Activated CD4-positive, alpha-beta T cell treated with anti-CD3 and anti-CD28 coated beads, Interleukin-2, amount 50 U/mL, for 4 hours (primary cell): Measurements from ENCODE around the gene TXNDC11.

Experiments used
- DNase-seq, 2 experiments: peaks; one replicate each; pipeline ENCODE4 v3.0.0-alpha.2; 2020

The TXNDC11 gene

GRCh38 chr16:11748404-11749254 lies 6.0 kb upstream of the TXNDC11 start:
- DNase-seq, result no peak

DNA sequence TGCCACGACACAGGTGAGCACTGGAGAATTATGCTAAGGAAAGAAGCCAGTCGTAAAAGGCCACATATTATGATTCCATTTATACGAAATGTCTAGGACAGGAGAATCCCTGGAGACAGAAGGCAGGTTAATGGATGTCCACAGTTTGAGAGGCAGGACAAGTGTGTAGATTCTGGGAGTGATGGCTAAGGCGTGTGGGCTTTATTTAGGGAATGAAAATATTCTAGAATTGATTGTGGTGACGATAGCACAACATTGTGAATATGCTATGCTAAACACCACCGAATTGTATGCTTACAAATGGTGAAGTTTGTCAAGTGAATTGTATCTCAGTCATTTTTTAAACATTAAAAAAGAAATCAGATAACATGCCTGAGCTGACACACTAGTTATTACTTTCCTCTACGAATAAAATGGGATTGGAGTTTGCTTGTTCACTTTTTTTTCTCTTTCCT lies 5.3 kb upstream of the TXNDC11 start:
- DNase-seq, result no peak

DNA sequence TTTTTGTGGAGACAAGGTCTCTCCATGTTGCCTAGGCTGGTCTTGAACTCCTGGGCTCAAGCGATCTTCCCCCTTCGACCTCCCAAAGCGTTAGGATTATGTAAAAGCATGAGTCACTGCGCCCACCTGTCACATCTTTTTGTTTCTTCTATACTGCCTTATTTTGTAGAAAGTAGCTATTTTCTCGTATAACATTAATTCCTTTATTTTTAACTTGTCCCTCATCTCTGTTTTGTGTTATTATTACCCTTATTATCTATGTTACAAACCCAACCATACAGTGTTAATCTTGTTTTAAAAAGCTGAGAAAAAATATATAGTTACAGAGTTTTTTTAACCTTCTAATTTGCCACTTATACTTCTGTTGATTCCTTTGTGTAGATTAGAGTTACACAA lies 1.4 kb upstream of the TXNDC11 start:
- no peak for DNase-seq

- DNase-seq, result no peak
Observed at GRCh38 chr16:11743308-11744074, 834 bp upstream of the TXNDC11 start.

- peak; percentile 25 to 29 for DNase-seq
Observed at GRCh38 chr16:11742093-11742535, 543 bp downstream of the TXNDC11 start.

DNA sequence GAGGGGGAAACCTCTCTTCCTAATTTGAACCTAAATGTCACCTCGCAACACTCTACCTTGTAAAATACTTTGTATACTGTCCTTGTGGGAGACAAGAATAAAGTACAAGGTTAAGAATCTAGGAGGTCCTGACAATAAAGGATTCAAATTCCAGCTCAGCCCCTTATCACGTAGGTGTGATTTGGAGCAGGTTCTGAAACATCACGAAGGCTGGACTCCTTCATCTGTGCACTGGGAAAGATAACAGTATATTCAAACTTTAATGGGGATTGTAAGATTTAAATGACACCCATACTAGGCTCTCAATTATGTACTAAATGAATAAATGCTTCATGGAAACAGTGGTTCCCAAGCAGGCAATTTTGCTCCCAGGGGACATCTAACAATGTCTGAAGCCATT lies 2.1 kb downstream of the TXNDC11 start:
- DNase-seq, result no peak

DNA sequence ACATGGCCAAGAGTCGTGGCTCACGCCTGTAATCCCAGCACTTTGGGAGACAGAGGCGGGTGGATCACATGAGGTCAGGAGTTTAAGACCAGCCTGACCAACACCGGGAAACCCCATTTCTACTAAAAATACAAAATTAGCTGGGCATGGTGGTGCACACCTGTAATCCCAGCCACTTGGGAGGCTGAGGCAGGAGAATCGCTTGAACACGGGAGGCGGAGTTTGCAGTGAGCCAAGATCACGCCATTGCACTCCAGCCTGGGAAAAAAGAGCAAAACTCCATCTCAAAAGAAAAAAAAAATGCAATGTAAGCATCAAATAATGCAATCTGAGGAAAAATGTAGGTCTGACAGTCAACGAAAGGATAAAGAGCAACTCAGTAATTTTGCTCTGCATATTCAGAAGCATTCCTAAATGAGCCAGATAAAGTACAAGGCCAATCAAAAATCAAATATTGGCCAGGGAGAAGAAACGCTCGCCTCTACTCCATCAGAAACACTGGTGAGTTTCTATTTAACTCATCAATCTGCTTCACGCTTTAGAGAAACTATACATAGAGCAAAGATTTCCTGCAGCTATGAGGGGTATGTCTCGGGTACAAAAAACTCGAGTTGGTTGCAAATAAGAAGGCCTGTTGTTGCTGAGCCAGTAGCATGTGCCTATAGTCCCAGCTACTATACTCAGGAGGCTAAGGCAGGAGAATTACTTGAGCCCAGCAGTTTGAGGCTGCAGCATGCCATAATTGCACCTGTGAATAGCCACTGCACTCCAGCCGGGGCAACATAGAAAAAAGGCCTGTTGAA lies 3.7 kb downstream of the TXNDC11 start:
- no peak for DNase-seq

DNA sequence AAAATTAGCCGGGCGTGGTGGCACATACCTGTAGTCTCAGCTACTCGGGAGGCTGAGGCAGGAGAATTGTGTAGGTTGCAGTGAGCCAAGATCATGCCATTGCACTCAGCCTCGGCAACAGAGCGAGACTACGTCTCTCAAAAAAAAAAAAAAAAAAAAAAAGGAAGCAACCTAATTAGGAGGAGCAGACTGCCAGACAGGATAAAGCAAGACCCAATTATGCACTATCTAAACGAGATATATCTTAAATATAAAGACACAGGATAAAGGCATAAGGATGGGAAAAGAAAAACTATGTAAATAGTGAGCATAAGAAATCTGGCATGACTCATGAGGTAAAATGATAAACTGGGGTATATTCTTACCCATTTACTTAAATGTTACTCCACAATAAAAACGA lies 4.9 kb downstream of the TXNDC11 start:
- no peak for DNase-seq

GRCh38 chr16:11736903-11737302 lies 5.8 kb downstream of the TXNDC11 start:
- no peak for DNase-seq

DNA sequence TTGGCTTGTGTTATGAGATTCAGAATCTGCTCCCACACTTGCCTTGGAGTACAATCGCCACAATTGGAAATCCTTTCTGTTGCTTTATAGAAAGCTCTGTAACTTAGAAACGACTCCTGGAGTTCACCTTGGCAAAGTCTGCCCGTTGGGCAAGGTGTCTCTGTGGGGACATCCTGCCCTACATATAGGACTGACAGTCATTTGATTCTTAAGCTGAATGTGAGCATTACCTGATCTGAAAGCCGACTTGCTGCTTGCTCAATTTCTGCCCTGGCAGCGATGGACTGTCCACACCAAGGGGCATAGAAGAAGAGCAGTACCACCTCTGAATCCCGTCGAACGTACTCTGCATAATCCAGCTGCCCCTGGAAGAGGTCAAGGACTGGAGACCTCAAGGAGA lies 6.9 kb downstream of the TXNDC11 start:
- no peak for DNase-seq

DNA sequence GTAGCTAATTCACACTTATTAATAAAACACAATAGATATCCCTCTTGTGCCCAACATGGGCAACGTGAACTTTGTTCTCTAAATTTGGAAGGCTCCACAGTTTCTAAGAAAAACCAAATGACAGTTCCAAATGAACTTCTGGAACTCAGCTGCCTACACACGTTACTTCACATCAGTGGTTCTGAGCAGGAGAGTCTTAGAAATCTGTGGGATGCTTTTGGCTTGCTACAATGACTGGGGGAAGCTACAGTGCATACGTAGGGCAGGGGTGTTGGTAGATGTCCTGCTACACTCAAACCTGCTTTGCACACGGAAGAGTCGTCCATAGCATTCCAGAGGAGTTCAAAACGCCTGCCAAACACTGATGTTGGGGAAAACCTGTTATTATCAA lies 8.0 kb downstream of the TXNDC11 start:
- no peak for DNase-seq

DNA sequence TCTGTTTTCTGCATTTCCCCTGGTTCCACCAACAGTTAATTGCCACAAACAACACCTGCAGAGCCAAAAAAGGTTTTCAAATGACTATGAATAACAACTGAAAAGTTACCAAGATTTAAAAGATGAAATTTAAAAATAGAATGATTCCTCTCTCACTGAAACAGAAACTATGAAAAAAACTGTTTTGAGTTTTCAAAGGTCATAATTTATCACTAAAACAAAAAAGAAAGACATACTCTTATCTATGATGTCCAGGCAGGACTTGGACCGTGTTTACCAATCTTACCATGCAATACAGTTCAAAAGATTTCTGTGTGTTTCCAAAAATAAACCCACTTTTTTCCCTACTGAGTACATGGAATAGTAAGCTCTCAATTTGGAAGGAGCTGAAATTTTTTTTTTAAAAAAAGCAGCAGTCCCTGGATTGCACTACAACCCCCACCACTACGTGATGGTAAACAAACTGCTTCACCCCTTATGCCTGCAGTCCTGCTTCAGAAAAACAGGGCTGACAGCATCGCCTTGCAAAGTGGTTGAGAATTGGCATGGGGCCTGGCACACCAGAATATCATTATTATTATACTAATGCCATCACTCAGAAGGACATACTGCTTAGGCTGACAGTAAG lies 8.5 kb downstream of the TXNDC11 start:
- no peak for DNase-seq

DNA sequence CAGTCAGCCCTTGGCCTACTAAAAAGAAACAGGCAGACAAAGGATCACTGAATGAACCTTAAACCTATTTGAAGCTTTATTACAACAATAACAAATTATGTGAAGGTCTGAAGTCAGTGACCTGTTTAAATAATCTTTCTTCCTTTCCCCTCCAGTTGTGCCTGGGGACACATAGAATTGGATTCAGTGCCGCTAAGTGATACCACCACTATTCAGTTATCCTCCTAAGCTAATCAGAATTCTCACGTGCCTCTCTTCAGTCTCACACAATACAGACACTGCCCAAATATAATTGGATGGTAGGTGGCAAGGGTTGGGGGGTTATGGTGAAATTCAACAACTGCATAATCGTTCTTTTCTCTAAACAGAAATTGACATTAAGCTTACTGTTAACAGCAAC lies 11.4 kb downstream of the TXNDC11 start:
- no peak for DNase-seq

DNA sequence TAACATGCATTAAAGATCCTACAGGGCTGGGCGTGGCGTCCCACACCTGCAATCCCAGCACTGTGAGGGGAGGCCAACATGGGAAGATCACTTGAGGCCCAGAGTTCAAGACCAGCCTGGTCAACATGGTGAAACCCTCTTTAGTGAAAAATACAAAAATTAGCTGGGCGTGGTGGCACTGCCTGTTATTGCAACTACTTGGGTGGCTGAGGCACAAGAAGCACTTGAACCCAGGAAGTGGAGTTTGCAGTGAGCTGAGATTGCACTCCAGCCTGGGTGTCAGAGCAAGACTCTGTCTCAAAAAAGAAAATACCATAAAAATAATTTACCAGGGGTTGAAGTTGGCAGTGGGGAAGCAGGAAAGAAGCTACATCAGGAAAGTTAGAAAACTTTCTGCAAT lies 12.9 kb downstream of the TXNDC11 start:
- DNase-seq, result no peak

GRCh38 chr16:11727796-11728543 lies 14.7 kb downstream of the TXNDC11 start:
- DNase-seq, result no peak

GRCh38 chr16:11726008-11726407 lies 16.6 kb downstream of the TXNDC11 start:
- DNase-seq, result no peak

DNA sequence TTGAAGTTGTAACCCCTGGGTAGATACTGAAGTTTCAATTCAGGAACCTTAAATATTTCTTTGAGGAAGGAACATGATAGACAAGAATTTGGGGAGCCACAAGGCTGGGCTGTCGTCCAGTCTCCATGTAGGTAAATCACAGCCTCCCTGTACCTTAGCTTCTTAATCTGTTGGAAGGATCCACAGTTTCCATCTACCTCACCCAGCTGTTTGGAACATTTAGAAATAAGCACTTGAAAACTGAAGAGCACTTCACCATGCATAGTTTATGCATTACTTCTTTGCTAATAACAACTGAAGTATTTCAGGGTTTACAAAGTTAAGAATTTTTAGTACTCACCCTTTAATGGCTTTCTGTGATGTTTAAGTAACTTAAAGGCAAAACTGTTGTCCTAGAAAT lies 17.2 kb downstream of the TXNDC11 start:
- no peak for DNase-seq

- DNase-seq, result no peak
Observed at GRCh38 chr16:11722468-11722808, 20.2 kb downstream of the TXNDC11 start.

DNA sequence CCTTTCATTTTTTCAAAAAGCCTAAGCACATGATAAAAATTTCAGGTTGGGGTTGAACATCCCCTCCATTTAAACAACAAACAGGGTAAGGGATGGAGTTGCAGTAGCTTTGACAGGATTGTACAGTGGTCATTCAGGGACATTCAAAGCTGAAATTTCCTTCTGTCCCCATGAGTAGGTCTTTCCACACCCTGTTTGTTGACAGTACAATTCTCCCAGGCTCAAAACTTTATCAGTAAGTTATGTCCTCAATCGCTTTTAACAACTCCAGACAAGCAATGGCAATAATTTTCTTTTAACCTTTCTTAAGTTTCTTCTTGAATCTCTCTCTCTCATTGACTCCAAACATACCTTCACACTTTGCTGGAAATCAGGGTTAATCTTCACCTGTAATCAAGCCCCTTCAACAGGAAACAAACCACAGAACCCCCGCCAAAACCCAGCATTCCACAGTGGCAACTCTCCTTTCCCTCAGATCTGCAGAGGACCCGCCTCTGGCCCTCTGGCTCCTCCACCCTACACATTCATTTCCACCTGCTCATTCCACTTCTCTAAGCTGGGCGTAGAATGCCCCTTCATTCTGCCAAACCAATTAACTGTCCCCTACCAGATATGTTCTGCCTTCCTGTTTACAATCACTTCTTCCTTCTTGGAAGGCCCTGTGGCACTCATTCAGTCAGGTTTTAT lies 20.7 kb downstream of the TXNDC11 start:
- no peak for DNase-seq

GRCh38 chr16:11719762-11720161 lies 22.9 kb downstream of the TXNDC11 start:
- no peak for DNase-seq

- DNase-seq, result no peak
Observed at GRCh38 chr16:11719171-11719570, 23.5 kb downstream of the TXNDC11 start.

DNA sequence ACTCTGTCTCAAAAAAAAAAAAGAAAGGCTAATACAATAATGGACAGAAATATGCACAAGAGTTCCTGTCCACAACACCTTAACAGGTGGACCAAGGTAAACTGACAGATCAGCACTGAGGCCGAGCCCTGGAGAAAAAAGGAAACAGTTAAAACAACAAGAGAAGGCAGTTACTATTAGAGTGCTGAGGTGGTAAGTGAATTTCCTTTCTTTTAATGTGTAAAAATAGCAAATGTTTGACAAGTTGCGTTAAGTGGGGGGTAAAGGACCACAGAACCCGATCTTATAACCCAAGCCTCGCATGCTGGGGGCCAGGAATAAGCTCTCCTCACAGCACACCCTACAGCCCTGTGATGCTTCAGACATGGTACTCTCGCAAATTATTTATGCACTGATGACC lies 24.8 kb downstream of the TXNDC11 start:
- no peak for DNase-seq
